Bronchial epithelial cell (primary cell): Measurements from ENCODE around the gene VPS18. TPM values are rescaled to one million over a fixed set of nuclear protein-coding genes. Genes with fewer than 3 reads are reported as not detected.

Experiments used
- DNase-seq: peaks from one replicate; pipeline ENCODE4 v3.0.0-alpha.2; 2010; ENCODE audit warnings: low read depth
- FAIRE-seq: peaks from 2 replicates; lab custom pipeline; 2011; peaks lifted over from hg19 to GRCh38; lab: Jason Lieb, UNC
- H3K27me3 ChIP-seq: 2 replicates; pipeline ENCODE4 v1.5.1; 2011; ENCODE audit warnings: low read length; ENCODE audit not compliant: control insufficient read depth, insufficient read depth
- H3K36me3 ChIP-seq: 2 replicates; pipeline ENCODE4 v1.5.1; 2011; ENCODE audit warnings: low read length; ENCODE audit not compliant: control insufficient read depth, insufficient read depth
- H3K4me3 ChIP-seq: 2 replicates; pipeline ENCODE4 v1.5.1; 2011; ENCODE audit warnings: mild to moderate bottlenecking, low read depth, low read length, control low read depth
- CTCF ChIP-seq: IDR thresholded peaks from 2 replicates; pipeline ENCODE4 v1.5.1; 2011; ENCODE audit warnings: mild to moderate bottlenecking, moderate library complexity, low read length, control low read depth, inconsistent platforms; ENCODE audit not compliant: insufficient read depth, severe bottlenecking
- total RNA-seq: library from RNA; depleted of rRNA; stranded (reverse); fragments of >200 nt; gene quantifications from 2 replicates; pipeline ENCODE4 v1.2.1, GENCODE V29; 2014

Gene VPS18
- total RNA-seq, 1 donor from 2014 or later = 26.3 TPM

- no peak for DNase-seq
- FAIRE-seq = no peak
- no peak for TF ChIP-seq CTCF
- Histone ChIP-seq H3K36me3 (no peaks in the 10 kb centered on the region), H3K4me3 (peak overlapping the region; percentile 70), H3K27me3 (no peaks in the 10 kb centered on the region)
These were observed 21.2 kb upstream of the VPS18 start for GRCh38 chr15:40872791-40873693.

GRCh38 chr15:40873694-40874561 is 20.3 kb upstream of the VPS18 start, which contains the start of gene RHOV:
RHOV (minus strand) TSS chr15:40874234; CDS start chr15:40874139, 95 bp downstream.
- peak within 1 kb of the TSS; percentile 70 for H3K4me3 ChIP-seq
- H3K36me3 ChIP-seq = no peaks in the 10 kb centered on the region
- no peak for FAIRE-seq
- TF ChIP-seq CTCF = peak; percentile 67
- peak; percentile 63 for DNase-seq
- H3K27me3 ChIP-seq = no peaks in the 10 kb centered on the region

GRCh38 chr15:40875991-40876730 is 18.1 kb upstream of the VPS18 start:
- TF ChIP-seq CTCF = no peak
- Histone ChIP-seq H3K27me3 (no peaks in the 10 kb centered on the region), H3K4me3 (no peak overlapping the region), H3K36me3 (no peaks in the 10 kb centered on the region)
- no peak for FAIRE-seq
- DNase-seq = peak; percentile 66

GRCh38 chr15:40877694-40878093 is 16.6 kb upstream of the VPS18 start:
- no peaks in the 10 kb centered on the region for H3K27me3 ChIP-seq
- no peak for TF ChIP-seq CTCF
- no peak for DNase-seq
- no peak overlapping the region for H3K4me3 ChIP-seq
- no peaks in the 10 kb centered on the region for H3K36me3 ChIP-seq
- FAIRE-seq = no peak

GRCh38 chr15:40878785-40879184 is 15.5 kb upstream of the VPS18 start:
- DNase-seq = peak; percentile 97
- TF ChIP-seq CTCF = no peak
- H3K4me3 ChIP-seq = no peak overlapping the region
- no peaks in the 10 kb centered on the region for H3K36me3 ChIP-seq
- H3K27me3 ChIP-seq = no peaks in the 10 kb centered on the region
- FAIRE-seq = no peak
